IPS-18a (cell line): ENCODE data around the gene CAND2.
"Not testable (repeated sequence)": the region's sequence is repeated elsewhere in the genome, so short reads cannot be mapped to it uniquely, and the experiment has no call there.

Experiments used
- H3K27ac ChIP-seq: one replicate; pipeline ENCODE4 v1.5.1; 2013; ENCODE audit warnings: low read length
- H3K27me3 ChIP-seq: one replicate; pipeline ENCODE4 v1.6.1; 2013; ENCODE audit warnings: mild to moderate bottlenecking, low read length; ENCODE audit not compliant: control insufficient read depth, insufficient read depth
- H3K36me3 ChIP-seq: one replicate; pipeline ENCODE4 v1.6.1; 2013; ENCODE audit warnings: low read depth, low read length; ENCODE audit not compliant: control insufficient read depth
- H3K4me1 ChIP-seq: one replicate; pipeline ENCODE4 v1.6.1; 2013; ENCODE audit warnings: low read depth, low read length; ENCODE audit not compliant: control insufficient read depth
- H3K4me3 ChIP-seq: one replicate; pipeline ENCODE4 v1.5.1; 2013; ENCODE audit warnings: low read length
- H3K9ac ChIP-seq: one replicate; pipeline ENCODE4 v1.6.1; 2013; ENCODE audit warnings: mild to moderate bottlenecking, low read length, moderate library complexity
- H3K9me3 ChIP-seq: one replicate; pipeline ENCODE4 v1.6.1; 2013; ENCODE audit warnings: low read depth, low read length; ENCODE audit not compliant: control insufficient read depth

The CAND2 gene

DNA sequence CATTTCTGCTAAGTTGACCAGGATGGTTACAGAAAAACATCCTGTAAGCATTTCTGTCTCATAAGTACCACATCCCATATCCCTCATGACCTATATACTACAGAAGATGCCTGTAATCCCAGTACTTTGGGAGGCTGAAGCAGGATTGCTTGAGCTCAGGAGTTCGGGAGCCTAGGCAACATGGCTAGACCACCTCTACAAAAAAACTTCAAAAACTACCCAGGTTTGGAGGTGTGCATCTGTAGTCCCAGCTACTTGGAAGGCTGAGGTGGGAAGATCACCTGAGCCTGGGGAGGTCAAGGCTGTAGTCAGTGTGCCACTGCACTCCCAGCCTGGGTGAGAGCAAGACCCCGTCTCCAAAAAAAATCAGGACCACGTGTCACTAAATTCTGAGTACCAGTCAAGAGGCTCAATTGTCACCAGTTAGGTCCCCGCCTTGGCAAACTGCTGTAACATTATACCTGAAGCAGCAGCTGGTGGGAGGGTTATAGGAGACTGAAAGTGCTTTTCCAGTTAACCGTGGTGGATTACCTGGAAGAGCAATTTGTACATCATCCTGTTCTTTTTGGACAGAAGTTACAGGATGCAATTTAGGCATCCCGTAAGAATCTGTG, 38.7 kb downstream of the CAND2 start:
- H3K9me3 ChIP-seq, result no peaks in the 10 kb centered on the region
- no peak overlapping the region for H3K9ac ChIP-seq
- peaks cover 13% of the 10 kb centered on the region for H3K4me1 ChIP-seq
- no peak overlapping the region for H3K27ac ChIP-seq
- H3K27me3 ChIP-seq, result no peaks in the 10 kb centered on the region
- H3K4me3 ChIP-seq, result no peak overlapping the region
- peaks cover 90% of the 10 kb centered on the region for H3K36me3 ChIP-seq

DNA sequence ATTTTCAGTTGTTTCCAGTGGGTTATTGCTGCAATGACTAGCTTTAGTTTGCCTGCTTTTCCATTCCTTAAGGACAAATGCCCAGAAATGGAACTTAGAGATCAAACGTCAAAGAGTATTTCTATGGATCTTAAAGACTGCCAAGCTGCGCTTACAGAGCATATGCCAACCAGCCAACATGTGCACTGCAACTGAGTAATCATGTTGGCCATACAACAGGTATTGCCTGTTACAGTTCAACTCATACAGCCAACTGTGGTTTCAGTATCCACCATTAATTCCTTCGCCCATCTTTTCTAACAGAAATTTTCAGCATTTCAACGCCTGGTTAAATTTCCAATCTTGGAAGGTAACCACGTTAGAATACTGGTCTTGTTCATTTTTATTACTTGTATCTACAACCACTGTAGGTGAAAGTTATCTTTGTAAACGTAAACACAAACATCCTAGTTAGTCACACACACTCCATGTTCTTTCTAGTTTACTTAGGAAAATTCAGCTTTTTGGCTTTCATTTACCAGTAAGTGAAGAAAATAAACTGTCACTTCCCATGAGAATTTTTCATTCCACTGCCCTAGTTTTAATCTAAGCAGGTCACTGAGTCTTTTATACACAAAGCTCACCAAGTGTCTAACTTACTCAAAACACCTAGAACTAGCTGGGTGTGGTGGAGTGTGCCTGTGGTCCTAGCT, 41.0 kb downstream of the CAND2 start:
- Histone ChIP-seq H3K4me1 (peaks cover 13% of the 10 kb centered on the region), H3K4me3 (peak overlapping the region; percentile 10), H3K9ac (no peak overlapping the region), H3K27ac (no peak overlapping the region), H3K9me3 (no peaks in the 10 kb centered on the region), H3K36me3 (peaks cover 77% of the 10 kb centered on the region), H3K27me3 (no peaks in the 10 kb centered on the region)

GRCh38 chr3:12838179-12838965, 41.9 kb downstream of the CAND2 start:
- Histone ChIP-seq H3K36me3 (peaks cover 67% of the 10 kb centered on the region), H3K4me1 (peaks cover 9% of the 10 kb centered on the region), H3K9ac (no peak overlapping the region), H3K27me3 (no peaks in the 10 kb centered on the region), H3K4me3 (peak overlapping the region; percentile 94), H3K9me3 (no peaks in the 10 kb centered on the region), H3K27ac (no peak overlapping the region)

DNA sequence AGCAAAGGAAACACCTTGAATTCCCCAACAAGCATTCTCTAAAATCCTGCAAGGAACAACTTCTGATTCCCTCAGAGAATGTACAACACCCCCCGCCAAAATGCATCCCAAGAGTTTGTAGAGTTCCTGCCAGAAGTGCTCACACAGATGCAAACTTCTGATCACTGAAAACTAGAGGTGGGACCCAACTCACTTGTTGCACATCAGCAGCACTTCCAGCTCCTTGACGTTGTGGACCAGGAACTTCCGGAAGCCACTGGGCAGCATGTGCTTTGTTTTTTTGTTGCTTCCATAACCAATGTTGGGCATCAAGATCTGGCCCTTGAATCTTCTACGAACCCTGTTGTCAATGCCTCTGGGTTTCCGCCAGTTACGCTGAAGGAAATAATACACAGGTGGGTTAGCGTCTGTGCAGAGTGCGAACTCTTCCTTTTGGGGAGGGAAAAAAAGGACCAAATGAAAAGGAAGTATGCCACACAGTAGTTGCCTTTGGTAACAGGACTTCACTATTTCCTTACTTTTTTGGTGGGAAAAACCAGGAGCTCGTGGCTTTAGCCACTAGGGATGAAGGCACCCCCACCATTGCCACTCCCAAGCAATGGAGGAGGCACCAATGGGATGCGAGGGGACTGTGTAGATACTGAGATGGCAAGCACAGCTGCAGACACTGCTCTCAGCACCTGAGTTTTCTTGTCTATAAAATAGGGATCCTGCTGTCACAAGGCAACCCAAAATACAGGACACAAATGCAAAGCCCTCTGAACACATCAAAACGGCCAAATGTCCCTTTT, 42.9 kb downstream of the CAND2 start:
- H3K4me1 ChIP-seq, result peaks cover 9% of the 10 kb centered on the region
- no peak overlapping the region for H3K27ac ChIP-seq
- no peak overlapping the region for H3K9ac ChIP-seq

DNA sequence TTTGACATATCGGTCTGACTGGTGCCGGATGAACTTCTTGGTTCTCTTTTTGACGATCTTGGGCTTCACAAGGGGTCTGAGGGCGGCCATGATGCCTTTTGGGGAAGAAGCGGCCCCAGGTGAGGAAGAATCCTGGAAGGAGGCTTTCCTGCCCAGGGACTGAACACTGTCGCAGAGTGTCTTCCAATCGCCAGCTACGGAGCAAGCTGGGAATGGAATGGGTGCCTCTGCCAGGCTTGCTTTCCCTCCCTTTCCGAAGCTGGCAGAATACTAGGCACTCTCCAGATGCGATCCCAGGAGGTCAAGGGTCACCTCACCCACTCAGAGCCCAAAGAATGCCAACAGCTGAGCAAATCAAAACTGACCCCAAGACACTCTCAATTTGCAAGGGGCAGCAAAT, 43.7 kb downstream of the CAND2 start:
- not testable (repeated sequence) for H3K9me3 ChIP-seq, H3K27me3 ChIP-seq, H3K4me1 ChIP-seq, H3K27ac ChIP-seq
- peak overlapping the region; percentile 94 for H3K4me3 ChIP-seq
- peak overlapping the region; percentile 96 for H3K9ac ChIP-seq
- H3K36me3 ChIP-seq, result peaks cover 49% of the 10 kb centered on the region

More for the DNA sequence above, 42.9 kb downstream of the CAND2 start:
- Histone ChIP-seq H3K4me3 (peak overlapping the region; percentile 94), H3K36me3 (peaks cover 57% of the 10 kb centered on the region), H3K9me3 (no peaks in the 10 kb centered on the region), H3K27me3 (no peaks in the 10 kb centered on the region)

- Histone ChIP-seq H3K9ac (peak overlapping the region; percentile 96), H3K4me3 (peak overlapping the region; percentile 94), H3K36me3 (peaks cover 44% of the 10 kb centered on the region), H3K27ac (peak overlapping the region; percentile 100), H3K9me3 (no peaks in the 10 kb centered on the region), H3K27me3 (no peaks in the 10 kb centered on the region), H3K4me1 (peaks cover 9% of the 10 kb centered on the region)
These were observed 44.2 kb downstream of the CAND2 start for GRCh38 chr3:12840591-12841148.

DNA sequence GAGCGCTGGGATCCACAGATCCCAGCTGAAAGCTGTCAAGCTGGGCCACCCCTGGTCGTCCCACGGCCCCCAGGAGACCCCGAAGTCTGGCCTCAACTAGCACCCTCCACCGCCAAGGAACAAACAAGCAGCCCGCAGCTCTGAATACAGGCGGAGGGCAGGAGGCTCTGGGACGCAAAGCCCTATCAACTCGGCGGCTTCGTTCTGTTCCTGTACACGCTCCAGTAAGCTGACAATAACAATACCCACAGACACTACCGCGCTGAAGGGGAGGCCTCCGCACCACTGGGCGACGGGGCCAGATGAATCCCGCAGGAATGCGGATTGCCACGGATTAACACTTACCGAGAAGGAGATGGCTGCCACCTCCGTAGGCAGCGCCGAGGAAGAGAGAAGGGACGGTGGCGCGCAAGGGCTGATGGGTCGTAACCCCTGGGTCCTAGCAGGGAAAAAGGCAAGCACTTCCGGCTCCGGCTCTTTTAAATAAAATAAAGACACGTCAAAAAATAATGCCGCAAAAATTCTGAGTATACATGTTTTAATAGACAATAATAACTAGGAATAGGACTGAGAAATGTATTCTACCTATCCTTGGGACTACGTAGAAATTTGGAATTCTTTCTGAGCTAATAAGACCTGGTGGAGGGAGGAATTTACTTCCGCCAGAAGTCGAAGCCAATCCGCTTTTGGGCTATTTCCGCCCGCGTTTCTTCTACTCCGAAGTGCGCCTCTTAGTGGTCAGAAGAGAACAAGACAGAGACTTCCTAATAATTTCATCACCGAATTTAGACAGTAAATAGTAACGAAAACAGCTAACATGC, 44.9 kb downstream of the CAND2 start, which contains the start of gene RPL32:
Gene RPL32 (minus strand): TSS at position 417 of the 821 bp plus-strand sequence. CDS start 1,328 bp downstream, outside the sequence.
- Histone ChIP-seq H3K4me3 (peak within 1 kb of the TSS; percentile 94), H3K27me3 (no peaks in the 10 kb centered on the region), H3K36me3 (peaks cover 37% of the 10 kb centered on the region), H3K4me1 (peaks cover 9% of the 10 kb centered on the region), H3K9me3 (no peaks in the 10 kb centered on the region), H3K9ac (peak within 1 kb of the TSS; percentile 96), H3K27ac (peak within 1 kb of the TSS; percentile 100)

DNA sequence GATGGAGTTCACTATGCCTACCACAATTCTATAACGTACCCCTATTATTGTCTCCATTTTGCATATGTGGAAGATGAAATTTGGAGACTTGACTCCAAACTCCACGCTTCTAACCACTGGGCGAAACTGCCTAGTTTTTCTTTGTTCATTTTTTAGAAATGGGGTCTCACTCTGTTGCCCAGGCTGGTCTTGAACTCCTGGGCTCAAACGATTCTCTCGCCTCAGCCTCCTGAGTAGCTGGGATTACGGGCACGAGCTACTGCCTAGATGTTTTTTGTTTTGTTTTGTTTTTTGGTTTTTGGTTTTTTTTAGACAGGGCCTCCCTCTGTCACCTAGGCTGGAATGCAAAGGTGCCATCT, 45.5 kb downstream of the CAND2 start:
- no peak overlapping the region for H3K9ac ChIP-seq
- H3K27me3 ChIP-seq, result no peaks in the 10 kb centered on the region
- H3K4me1 ChIP-seq, result peaks cover 9% of the 10 kb centered on the region
- H3K9me3 ChIP-seq, result no peaks in the 10 kb centered on the region
- peaks cover 31% of the 10 kb centered on the region for H3K36me3 ChIP-seq
- H3K4me3 ChIP-seq, result peak overlapping the region; percentile 94
- H3K27ac ChIP-seq, result peak overlapping the region; percentile 100

DNA sequence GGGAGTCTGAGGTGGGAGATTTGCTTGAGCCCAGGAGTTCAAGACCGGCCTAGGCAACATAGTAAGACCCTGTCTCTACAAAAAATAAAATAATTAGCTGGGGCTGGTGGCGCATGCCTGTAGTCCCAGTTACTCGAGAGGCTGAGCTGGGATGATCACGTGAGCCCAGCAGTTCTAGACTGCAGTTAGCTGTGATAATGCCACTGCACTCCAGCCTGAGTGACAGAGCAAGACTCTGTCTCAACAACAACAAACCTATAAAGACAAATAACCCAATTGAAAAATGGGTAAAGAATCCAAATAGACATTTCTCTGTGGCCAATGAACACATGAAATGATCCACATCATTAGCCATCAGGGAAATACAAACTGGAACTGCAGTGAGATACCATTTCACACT, 46.0 kb downstream of the CAND2 start:
- Histone ChIP-seq H3K4me3 (no peak overlapping the region), H3K4me1 (peaks cover 9% of the 10 kb centered on the region), H3K36me3 (peaks cover 26% of the 10 kb centered on the region), H3K27ac (no peak overlapping the region), H3K9ac (no peak overlapping the region), H3K9me3 (no peaks in the 10 kb centered on the region), H3K27me3 (no peaks in the 10 kb centered on the region)

GRCh38 chr3:12845811-12846210, 49.3 kb downstream of the CAND2 start:
- Histone ChIP-seq H3K27me3 (no peaks in the 10 kb centered on the region), H3K9ac (no peak overlapping the region), H3K4me3 (no peak overlapping the region), H3K4me1 (no peaks in the 10 kb centered on the region), H3K9me3 (no peaks in the 10 kb centered on the region), H3K36me3 (no peaks in the 10 kb centered on the region), H3K27ac (no peak overlapping the region)
